CD1c-positive myeloid dendritic cell (primary cell): ENCODE measurements around the gene LSM14A.
A peak's percentile ranks its signal among the peaks of the same experiment; 100 is the strongest.
"Not testable (repeated sequence)": the region's sequence is repeated elsewhere in the genome, so short reads cannot be mapped to it uniquely, and the experiment has no call there.

Experiments used
- DNase-seq: peaks from one replicate; pipeline ENCODE4 v3.0.0-alpha.2; 2016; ENCODE audit errors: extremely low spot score

LSM14A gene

DNA sequence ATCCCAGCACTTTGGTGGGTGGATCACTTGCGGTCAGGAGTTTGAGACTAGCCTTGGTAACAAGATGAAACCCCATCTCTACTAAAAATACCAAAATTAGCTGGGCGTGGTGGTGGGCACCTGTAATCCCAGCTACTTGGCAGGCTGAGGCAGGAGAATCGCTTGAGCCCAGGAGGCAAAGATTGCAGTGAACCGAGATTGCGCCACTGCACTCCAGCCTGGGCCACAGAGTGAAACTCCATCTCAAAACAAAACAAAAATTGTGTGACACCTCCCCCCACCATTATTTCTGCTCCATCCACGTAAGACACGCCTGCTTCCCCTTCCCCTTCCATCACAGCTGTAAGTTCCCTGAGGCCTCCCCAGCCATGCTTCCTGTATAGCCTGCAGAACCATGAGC, 13.3 kb upstream of the LSM14A start:
- not testable (repeated sequence) for DNase-seq

DNA sequence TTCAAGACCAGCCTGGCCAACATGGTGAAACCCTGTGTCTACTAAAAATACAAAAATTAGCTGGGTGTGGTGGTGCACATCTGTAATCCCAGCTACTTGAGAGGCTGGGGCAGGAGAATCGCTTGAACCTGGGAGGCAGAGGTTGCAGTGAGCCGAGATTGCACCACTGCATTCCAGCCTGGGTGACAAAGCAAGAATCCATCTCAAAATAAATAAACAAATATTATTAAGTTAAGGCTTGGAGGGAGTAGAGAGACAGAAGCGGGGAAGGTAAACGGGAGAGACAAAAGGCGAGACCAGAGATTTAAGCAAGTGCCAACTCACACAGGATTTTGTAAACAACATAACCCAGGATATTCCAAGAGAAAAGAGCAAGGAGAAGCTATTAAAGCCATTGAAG, 12.8 kb upstream of the LSM14A start:
- DNase-seq = not testable (repeated sequence)

DNA sequence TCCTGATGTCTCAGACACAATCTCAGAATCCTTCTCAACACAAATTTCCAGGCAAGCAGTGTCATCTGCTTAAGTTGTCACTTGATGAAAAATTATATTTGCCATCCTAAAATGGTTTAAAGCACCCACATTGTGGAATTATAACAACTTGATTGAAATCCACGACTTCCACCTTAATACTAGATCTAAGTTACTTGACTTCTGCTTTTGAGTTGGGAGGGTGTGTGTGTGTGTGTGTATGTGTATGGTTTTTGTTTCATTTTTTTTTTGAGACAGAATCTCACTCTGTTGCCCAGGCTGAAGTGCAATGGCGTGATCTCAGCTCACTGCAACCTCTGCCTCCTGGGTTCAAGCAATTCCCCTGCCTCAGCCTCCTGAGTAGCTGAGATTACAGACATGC, 10.4 kb upstream of the LSM14A start:
- DNase-seq = peak; percentile 9

DNA sequence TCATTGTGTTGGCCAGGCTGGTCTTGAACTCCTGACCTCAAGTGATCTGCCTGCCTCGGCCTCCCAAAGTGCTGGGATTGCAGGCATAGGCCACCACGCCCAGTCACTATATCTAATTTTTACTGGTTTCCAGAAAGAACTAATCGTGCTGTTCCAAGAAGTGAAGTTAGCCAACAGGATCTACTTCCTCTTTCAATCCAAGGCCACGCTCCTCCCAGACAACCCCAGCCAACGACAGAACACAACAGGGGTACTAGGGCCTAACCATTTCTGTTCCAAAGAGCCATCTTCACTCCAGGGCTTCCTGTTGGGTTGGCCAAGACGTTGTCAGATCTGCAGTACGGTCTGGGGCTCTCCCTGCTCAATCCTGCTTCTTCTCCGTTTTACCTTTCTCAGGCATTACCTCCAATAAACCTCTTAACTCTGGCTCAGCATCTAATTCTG, 7.0 kb upstream of the LSM14A start:
- peak; percentile 59 for DNase-seq

DNA sequence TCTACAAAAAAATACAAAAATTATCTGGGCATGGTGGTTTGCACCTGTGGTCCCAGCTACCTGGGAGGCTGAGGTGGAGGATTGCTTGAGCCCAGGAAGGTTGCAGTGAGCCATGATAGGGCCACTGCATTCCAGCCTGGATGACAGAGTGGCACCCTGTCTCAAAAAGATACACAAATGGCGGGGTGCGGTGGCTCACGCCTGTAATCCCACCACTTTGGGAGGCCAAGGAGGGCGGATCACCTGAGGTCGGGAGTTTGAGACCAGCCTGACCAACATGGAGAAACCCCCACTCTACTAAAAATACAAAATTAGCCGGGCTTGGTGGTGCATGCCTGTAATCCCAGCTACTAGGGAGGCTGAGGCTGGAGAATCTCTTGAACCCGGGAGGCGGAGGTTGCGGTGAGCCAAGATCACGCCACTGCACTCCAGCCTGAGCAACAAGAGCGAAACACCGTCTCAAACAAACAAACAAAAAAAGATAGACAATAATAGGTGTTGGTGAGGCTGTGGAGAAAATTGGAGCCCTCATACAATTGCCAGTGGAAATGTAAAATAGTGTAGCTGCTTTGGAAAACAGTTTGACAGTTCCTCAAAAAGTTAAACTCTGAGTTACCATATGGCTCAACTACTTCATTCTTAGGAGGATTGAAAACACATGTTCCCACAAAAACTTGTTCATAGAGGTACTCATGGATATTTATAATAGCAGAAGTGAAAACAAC, 2.7 kb upstream of the LSM14A start:
- DNase-seq = peak; percentile 26

DNA sequence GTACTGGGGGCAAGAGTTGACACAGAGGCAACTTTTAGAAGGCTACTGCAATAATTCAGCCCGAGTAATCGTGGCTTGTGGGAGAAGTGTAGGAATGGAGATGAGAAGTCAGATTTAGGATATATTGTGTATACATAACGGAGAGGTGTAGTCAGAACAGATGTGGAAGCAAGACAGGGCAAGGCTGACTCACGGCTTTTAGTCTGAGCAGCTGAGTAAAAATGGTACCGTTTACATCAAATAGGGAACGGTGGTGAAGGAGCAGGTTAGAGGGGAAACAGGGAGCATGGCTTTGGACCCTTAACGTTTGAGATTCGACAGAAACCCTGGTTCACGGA, 796 bp upstream of the LSM14A start:
- DNase-seq = peak; percentile 76

DNA sequence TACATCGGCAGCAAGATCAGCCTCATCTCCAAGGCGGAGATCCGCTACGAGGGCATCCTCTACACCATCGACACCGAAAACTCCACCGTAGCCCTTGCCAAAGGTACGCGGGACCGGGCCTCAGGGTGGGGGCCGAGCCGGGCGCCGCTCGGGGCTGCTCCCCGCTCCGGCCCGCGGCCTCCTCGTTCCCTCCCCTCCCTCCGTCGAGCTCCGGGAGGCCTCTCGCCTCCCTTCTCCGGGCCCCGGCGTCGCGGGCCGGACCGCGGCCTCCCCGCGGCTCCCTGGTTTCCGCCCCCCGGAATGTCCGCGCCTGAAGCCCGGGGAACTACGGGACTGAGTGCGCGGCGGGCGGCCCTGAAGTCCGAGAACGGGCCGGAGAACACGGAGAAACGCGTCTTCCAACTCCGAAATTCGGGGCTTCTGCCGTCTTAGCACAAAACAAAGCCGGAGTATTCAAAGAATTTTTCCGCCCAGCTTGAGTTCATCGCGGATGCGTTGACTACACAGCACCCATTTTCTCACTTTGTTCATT, 423 bp downstream of the LSM14A start:
- DNase-seq = peak; percentile 34

DNA sequence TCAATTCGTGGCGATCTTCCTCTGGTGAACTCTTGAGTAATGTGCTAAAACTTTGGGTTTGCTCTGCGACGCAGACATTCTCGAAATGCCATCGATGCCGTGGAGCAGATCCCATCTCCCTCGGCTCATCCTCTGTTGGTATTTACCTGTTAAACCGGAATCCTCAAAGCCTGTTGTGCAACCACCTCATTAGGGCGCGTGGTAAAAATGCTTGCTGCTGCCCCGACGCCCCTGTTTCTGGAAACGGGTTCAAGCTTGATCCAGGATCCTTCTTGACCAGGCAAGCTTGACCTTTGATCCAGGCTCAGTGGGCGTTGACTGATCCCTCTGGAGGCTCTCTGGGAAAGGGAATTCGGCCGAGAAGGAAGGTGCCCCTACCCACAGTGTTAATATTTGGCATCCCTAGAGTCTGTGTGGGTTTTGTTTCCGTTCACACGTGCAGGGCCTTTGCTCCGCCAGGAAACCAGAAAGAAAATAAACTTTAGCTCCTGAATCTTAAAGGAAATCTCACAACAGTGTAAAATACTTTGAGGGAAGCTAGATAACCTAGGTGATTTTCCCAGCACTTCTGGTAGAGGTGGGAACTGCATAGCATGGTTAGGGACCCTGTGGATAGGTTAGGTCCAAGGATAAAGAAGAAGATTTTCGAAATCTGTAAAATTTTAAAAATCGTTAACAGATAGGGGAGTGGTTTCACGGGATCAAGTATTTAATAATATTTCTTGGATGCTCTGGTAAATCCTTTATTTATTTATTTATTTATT, 1.1 kb downstream of the LSM14A start:
- peak; percentile 29 for DNase-seq

DNA sequence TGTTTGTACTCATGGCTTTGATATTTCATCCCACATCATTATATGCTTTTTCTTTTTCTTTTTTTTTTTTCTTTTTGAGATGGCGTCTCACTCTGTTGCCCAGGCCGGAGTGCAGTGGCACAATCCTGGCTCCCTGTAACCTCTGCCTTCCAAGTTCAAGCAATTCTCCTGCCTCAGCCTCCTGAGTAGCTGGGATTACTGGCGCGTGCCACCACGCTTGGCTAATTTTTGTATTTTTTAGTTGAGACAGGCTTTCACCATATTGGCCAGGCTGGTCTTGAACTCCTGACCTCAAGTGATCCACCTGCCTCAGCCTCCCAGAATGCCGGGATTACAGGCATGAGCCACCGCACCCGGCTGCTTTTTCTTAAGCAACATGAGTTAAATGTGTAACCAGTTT, 2.9 kb downstream of the LSM14A start:
- not testable (repeated sequence) for DNase-seq

DNA sequence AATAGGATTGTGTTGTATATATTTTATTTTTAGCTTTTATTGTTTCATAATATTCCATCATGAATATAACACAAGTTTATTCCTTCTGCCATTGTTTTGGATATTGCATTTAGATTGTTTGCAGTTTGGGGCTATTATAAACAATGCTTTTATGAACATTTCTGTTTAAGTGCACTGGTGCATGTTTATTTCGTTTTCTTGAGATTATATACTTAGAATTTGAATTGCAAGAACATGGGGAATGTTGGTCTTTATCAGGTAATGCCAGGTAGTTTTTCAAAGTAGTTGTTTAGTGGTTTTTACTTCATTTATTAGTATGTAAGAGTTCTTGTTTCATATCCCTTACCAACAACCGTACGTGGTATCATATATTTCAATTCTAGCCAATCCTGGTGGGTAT, 4.3 kb downstream of the LSM14A start:
- DNase-seq = no peak

DNA sequence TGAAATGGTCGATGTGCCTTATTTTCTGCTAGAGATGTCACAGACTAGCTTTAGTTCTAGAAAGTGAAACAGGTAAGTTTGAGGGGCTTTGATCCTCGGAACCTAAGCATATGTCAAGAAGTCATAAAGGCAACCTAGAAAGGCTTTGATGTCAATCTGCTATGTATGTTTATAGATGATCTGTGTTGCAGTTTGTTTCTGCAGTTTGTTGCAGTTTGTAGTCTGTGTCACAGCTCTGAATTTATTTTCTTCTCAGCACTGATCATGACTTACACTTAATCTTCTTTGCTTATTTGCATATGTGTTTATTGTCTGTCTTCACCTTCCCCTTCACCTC, 5.9 kb downstream of the LSM14A start:
- DNase-seq = no peak

DNA sequence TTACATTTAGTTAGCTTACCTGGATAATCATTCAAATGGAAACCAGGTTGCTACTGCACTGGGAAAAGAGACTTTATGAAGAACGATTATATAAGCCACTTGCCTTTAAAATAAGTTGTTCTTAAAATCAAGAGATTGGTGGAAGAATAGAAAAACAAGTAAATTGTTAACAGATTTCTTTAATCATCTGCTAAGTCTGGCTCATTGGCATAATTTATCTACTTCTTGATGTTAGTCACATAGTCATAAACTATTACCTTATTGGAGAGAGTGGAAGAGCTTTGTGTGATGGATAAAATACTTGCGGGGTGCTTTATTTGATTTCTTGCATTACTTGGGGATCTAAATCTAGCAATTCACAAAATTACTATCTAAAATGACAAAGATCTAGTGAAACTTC, 6.8 kb downstream of the LSM14A start:
- no peak for DNase-seq

DNA sequence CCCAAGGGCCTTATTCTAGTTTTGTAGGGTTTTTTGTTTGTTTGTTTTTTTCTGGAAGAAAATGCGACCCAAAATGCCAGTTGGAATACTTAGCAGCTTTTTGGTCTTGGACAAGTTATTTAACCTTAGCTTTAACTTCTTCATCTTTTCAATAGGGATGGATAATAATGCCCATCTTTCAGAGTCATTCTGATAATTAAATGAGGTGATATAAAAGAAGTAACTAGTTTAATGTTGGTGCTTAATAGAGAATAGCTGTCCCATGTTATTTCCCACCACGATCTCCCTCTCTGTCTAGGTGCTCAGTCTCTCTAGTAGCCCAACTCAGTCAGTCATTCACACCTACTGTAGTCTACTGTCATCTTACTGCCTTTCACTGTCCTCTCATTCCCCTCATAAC, 8.0 kb downstream of the LSM14A start:
- no peak for DNase-seq

DNA sequence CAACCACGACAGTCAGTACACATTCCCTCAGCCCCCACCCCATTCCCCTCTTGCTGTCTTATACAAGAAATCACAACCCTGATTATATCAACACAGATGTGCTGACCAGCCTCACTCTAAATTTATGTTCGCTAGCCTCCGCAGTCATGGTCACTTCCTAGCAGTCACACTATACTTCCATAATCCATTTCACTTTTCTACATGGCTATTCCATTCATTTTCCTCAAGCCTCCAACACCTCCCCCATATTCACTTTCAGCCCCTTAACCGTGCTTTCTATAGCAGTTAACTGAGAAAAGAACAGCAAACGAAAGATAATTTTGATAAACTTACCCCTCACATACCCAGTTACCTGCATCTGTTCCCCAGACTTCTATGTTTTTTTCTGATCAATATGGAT, 8.4 kb downstream of the LSM14A start:
- DNase-seq = no peak

DNA sequence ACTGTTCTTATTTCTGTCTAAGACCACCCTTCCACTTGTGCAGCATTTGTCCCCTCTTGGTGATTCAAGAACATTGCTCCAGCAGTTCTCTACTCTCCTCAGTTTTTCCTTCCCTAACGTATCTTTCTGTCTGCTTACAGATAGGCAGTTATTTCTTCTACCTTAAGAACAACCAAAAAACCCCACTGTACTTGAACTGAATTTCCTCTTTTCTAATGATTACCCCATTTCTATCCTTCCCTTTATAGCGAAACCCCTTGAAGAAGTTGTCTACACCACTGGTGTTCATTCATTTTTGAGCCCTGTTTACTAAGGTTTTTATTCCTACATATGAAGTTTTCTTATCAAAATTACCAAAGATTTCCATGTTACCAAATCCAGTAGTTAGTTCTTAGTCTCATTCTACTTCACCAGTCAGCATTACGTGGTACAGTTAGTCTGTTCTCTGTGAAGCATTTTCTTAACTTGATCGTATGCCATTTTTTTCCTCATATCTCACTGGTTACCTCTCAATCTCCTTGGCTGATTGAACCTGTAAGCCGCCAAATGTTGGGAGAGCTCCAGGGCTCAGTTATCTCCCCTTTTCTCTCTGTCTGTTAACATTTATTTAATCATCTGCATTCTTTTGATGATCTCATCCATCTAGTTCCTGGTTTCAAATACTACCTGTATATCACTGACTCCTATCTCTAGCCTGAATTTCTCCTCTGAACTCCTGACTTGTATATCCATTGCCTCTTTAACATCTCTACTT, 9.0 kb downstream of the LSM14A start:
- DNase-seq = peak; percentile 9

DNA sequence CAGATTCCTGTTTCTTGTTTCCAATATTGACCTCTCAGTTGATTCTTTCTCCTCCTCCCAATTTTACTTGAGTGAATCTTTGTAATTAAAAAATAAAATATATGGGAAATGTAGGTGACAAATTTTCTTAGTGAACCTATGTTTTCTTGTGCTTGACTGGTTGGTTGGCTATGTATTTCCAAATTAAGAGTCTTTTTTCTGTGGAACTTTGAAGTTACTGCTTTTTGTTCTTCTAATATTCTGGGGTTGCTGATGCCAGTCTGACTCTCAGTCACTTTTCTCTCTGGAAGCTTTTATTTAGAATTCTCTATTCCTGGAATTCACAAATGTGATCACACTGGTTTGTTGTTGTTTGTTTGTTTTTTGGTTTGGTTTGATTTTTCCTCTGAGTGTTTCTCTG, 9.8 kb downstream of the LSM14A start:
- DNase-seq = no peak

DNA sequence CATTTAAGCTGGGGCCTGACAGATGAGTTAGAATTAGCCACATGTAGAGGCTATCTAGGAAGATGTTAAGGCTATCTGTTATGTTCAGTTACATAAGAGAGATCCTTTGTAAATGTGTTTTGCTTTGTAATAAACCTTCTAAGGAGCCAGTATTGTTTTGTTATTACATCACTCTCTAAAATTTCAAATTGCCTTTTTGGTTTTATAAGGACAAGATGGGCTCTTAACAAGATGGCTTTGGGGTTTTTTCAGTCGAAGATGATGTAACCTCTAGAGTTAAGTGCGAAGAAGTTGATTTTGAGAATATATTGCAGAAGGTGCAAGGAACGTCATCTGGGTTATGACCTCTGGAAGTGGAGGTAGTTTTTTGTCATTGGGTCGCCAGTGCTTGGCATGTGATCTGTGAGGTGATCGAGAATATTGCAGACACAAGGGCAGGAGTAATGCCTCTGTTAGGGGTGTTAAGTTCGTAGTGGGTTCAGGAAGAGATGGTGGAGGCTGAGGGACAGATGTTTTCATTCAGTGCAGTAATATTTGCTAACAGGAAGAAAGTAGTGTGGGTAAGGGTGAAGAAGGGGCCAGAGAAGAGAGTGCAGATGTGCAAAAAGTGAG, 12.7 kb downstream of the LSM14A start:
- DNase-seq = no peak

DNA sequence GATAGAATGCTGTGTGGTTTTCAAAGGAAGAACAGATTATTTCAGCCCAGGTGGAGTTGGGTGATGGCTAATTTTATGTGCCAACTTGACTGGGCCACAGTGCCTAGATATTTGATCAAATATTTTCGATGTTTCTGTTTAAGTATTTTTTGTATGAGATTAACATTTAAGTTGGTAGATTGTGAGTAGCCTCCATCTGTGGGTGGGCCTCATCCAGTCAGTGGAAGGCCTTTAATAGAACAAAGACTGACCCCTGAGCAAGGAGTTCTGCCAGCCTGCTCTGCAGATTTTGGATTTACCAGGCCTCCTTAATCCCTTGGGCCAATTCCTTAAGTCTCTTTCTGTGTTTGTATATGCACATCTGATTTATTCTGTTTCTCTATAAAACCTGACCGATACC, 13.9 kb downstream of the LSM14A start:
- DNase-seq = no peak

DNA sequence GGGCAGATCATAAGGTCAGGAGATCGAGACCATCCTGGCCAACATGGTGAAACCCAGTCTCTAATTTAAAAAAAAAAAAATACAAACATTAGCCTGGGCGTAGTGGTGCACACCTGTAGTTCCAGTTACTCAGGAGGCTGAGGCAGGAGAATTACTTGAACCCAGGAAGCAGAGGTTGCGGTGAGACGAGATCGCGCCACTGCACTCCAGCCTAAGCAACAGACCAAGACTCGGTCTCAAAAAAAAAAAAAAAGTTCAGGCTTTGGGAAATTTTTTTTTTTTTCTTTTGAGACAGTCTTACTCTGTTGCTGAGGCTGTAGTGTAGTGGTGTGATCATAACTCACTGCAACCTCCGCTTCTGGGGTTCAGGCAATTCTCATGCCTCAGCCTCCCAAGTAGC, 14.7 kb downstream of the LSM14A start:
- no peak for DNase-seq

DNA sequence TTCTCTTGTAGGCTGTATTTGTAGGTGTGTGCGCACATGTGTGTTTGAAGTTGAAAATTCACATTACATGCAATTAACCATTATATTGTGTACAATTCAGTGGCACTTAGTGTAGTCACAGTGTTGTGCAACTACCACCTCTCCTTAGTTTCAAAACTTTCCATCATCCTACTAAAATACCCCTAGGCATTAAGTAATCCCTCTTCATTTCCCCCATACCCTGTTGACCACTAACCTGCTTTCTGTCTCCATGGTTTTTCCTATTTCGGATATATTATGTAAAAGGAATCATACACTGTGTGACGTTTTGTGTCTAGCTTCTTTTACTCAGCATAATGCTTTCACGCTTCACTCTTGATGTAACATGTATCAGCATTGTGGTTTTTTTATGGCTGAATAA, 16.1 kb downstream of the LSM14A start:
- no peak for DNase-seq

DNA sequence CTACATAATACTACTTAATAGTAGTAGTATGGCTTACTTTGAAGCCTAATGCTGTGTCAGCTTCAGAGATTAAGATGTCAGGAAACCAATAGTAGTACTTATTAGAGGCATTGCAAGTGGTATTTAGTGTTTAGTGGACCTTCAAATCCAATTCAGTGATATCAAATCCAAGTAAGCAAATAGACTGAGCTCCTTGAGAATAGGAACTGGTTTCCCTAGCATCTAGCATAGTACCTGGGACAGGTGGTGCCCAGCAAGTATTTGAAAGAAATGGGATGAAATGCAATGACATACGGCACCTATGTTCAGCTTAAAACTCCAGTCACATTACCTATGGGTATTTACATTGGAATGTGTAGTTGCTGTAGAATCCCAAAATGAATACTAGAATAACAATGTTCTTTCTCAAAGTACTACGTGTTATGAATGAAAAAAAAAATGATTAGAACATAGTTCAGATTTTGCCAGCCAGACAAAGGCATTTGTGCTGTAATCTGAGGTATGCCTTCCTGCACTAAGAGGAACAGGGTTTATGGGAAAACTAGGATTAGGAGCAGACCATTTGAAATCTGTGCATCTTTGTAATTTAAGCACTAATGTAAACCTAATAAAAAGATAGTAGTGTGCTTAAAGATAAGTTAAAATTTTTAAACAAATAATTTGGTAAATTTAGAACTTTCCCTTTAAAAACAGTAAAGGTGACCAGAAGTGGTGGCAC, 17.1 kb downstream of the LSM14A start:
- DNase-seq = no peak
